ENCODE results near the gene PCBD2.

Gene PCBD2

GRCh38 chr5:135008981-135009735 is 104.2 kb downstream of the PCBD2 start:
- Histone ChIP-seq H3K27me3 (ENCODE audit: insufficient read depth, poor library complexity, severe bottlenecking) (no peaks in the 10 kb centered on the region), H3K27ac (ENCODE audit: poor library complexity, severe bottlenecking) (no peak overlapping the region), H3K9me3 (ENCODE audit: severe bottlenecking) (no peaks in the 10 kb centered on the region), H3K36me3 (ENCODE audit: low read depth) (no peaks in the 10 kb centered on the region), H3K4me1 (ENCODE audit: insufficient read depth, poor library complexity, severe bottlenecking) (no peaks in the 10 kb centered on the region), H3K4me3 (ENCODE audit: severe bottlenecking) (no peak overlapping the region)
- no peak for DNase-seq (ENCODE audit: low spot score)
- no peak for ATAC-seq (ENCODE audit: low read depth)
- no peak for TF ChIP-seq CTCF (IDR thresholded peaks at IDR 0.05; ENCODE audit: poor library complexity, severe bottlenecking)

- Histone ChIP-seq H3K27ac (ENCODE audit: poor library complexity, severe bottlenecking) (no peak overlapping the region), H3K36me3 (ENCODE audit: low read depth) (no peaks in the 10 kb centered on the region), H3K27me3 (ENCODE audit: insufficient read depth, poor library complexity, severe bottlenecking) (no peaks in the 10 kb centered on the region), H3K4me1 (ENCODE audit: insufficient read depth, poor library complexity, severe bottlenecking) (no peaks in the 10 kb centered on the region), H3K4me3 (ENCODE audit: severe bottlenecking) (no peak overlapping the region), H3K9me3 (ENCODE audit: severe bottlenecking) (no peaks in the 10 kb centered on the region)
- no peak for ATAC-seq (ENCODE audit: low read depth)
- DNase-seq (ENCODE audit: low spot score) = no peak
- TF ChIP-seq CTCF (IDR thresholded peaks at IDR 0.05; ENCODE audit: poor library complexity, severe bottlenecking) = no peak
These were observed 105.0 kb downstream of the PCBD2 start for GRCh38 chr5:135009736-135010501.

- Histone ChIP-seq H3K27me3 (ENCODE audit: insufficient read depth, poor library complexity, severe bottlenecking) (no peaks in the 10 kb centered on the region), H3K4me3 (ENCODE audit: severe bottlenecking) (no peak overlapping the region), H3K36me3 (ENCODE audit: low read depth) (no peaks in the 10 kb centered on the region), H3K27ac (ENCODE audit: poor library complexity, severe bottlenecking) (no peak overlapping the region), H3K4me1 (ENCODE audit: insufficient read depth, poor library complexity, severe bottlenecking) (no peaks in the 10 kb centered on the region), H3K9me3 (ENCODE audit: severe bottlenecking) (no peaks in the 10 kb centered on the region)
- TF ChIP-seq CTCF (IDR thresholded peaks at IDR 0.05; ENCODE audit: poor library complexity, severe bottlenecking) = peak; percentile 44
- peak; percentile 29; the same call in 1 of the 3 replicates for ATAC-seq (ENCODE audit: low read depth)
- DNase-seq (ENCODE audit: low spot score) = no peak
These were observed 105.8 kb downstream of the PCBD2 start for GRCh38 chr5:135010502-135011354.

GRCh38 chr5:135011355-135012032 is 106.6 kb downstream of the PCBD2 start:
- Histone ChIP-seq H3K36me3 (ENCODE audit: low read depth) (no peaks in the 10 kb centered on the region), H3K4me3 (ENCODE audit: severe bottlenecking) (no peak overlapping the region), H3K27me3 (ENCODE audit: insufficient read depth, poor library complexity, severe bottlenecking) (no peaks in the 10 kb centered on the region), H3K4me1 (ENCODE audit: insufficient read depth, poor library complexity, severe bottlenecking) (no peaks in the 10 kb centered on the region), H3K27ac (ENCODE audit: poor library complexity, severe bottlenecking) (no peak overlapping the region), H3K9me3 (ENCODE audit: severe bottlenecking) (no peaks in the 10 kb centered on the region)
- ATAC-seq (ENCODE audit: low read depth) (no peak), DNase-seq (ENCODE audit: low spot score) (no peak)
- TF ChIP-seq CTCF (IDR thresholded peaks at IDR 0.05; ENCODE audit: poor library complexity, severe bottlenecking) = peak; percentile 25

Measured in RWPE2 (cell line).